Measurements from ENCODE around the gene GJB5. TPM values are rescaled to one million over a fixed set of nuclear protein-coding genes. Genes with fewer than 3 reads are reported as not detected.

GJB5 gene
- total and polyA plus RNA-seq, 2 of the 8 experiments (the other 6 are each of a cell fraction or from before 2014, with no cell fraction given): 0.86 to 3.1 TPM

DNA sequence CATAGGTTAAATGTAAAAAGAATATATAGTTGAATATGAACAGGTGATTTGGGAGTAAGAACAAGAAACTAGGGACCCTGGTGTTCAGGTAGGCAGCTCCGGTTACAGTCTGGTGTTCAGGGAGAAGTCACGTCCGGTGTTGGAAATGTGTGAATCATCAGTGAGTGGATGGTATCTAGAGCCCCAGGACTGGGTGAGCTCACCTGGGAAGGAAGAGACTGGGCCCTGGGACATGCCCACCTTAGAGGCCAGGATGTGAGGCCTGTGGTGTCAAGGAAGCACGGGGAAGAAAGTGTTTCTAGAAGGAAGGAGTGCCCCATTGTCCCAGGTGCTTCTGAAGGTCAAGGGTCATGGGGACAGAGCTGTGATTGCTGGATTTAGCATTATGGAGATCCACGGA lies 24.7 kb downstream of the GJB5 start:
- H3K14ac ChIP-seq (ENCODE audit: insufficient read length): no peak overlapping the region
- no peak overlapping the region for H4K8ac ChIP-seq (ENCODE audit: extremely low read depth, insufficient read depth, low read length)
- no peak overlapping the region for H2BK20ac ChIP-seq (ENCODE audit: low read length)
- no peak overlapping the region for H3K27ac ChIP-seq (ENCODE audit: low read depth, low read length)
- H4K20me1 ChIP-seq (replicated peaks in 1 of 2; ENCODE audit: control insufficient read depth in 1 of 2, insufficient read depth in 2 of 2, low read length in 2 of 2): no peaks in the 10 kb centered on the region
- no peak overlapping the region for H3K4ac ChIP-seq (replicated peaks; ENCODE audit: insufficient read length, low read depth, low read length)
- no peaks in the 10 kb centered on the region for H3K79me2 ChIP-seq (ENCODE audit: control insufficient read depth in 1 of 2, insufficient read depth in 2 of 2, low read length in 2 of 2)
- no peak for DNase-seq (ENCODE audit: low read depth in 1 of 2, low spot score in 2 of 2)
- H4K5ac ChIP-seq (ENCODE audit: insufficient read length, low read depth, low read length): no peak overlapping the region
- no peaks in the 10 kb centered on the region for H3K79me1 ChIP-seq (ENCODE audit: low read depth, low read length)
- no peak overlapping the region for H3K56ac ChIP-seq (replicated peaks; ENCODE audit: insufficient read length, low read depth, low read length)
- H3K27me3 ChIP-seq (replicated peaks in 1 of 4; ENCODE audit: control insufficient read depth in 3 of 4, extremely low read depth in 1 of 4, insufficient read depth in 3 of 4, low read length in 3 of 4): peaks cover 0 to 24% (median 10%) of the 10 kb centered on the region in 4 experiments; a peak in 5 of 7 replicates
- CTCF ChIA-PET (ENCODE audit: partially characterized antibody): interaction anchor here (0.9 to 3.6 kb wide), 4 partner anchors 21 to 73 kb away, joined by 3 to 17 read pairs (median 3); no protein-coding TSS in a partner anchor
- H4K91ac ChIP-seq (replicated peaks; ENCODE audit: insufficient read length, low read length): no peak overlapping the region
- no peak for TF ChIP-seq BRCA1 (IDR thresholded peaks at IDR 0.05; ENCODE audit: low read depth, low read length)
- H2BK5ac ChIP-seq (ENCODE audit: low read depth, low read length): no peak overlapping the region
- H3K9me3 ChIP-seq (ENCODE audit: insufficient read depth in 2 of 2, low read depth in 1 of 2, low read length in 1 of 2): no peaks in the 10 kb centered on the region
- no peak overlapping the region for H2BK12ac ChIP-seq (ENCODE audit: low read depth, low read length)
- H2AK5ac ChIP-seq (ENCODE audit: low read depth, low read length): no peak overlapping the region
- 86% methylated on average over 5 of the region's 5 CpGs; no CpG with 5 or more reads in 1 of the 2 experiments for WGBS, 2 experiments (ENCODE audit: extremely low coverage in 1 of 2, insufficient coverage in 1 of 2, insufficient read length in 1 of 2, insufficient replicate concordance in 2 of 2, low coverage in 1 of 2, low lambda C conversion rate in 2 of 2, missing lambda C conversion rate in 1 of 2)
- no peak overlapping the region for H3K9ac ChIP-seq (replicated peaks in 1 of 4; ENCODE audit: extremely low read depth in 1 of 4, low read depth in 3 of 4, low read length in 3 of 4)
- H2BK120ac ChIP-seq (replicated peaks; ENCODE audit: low read depth, low read length): no peak overlapping the region
- H2AFZ ChIP-seq (ENCODE audit: low read length): no peak overlapping the region
- H2BK15ac ChIP-seq (ENCODE audit: low read length): no peak overlapping the region
- H3K4me2 ChIP-seq (ENCODE audit: insufficient read depth in 1 of 2, low read depth in 2 of 2, low read length in 2 of 2): no peak overlapping the region
- peaks cover 15% of the 10 kb centered on the region; the same call in 1 of the 2 replicates for H3K23me2 ChIP-seq (ENCODE audit: low read depth, low read length)
- H3K4me1 ChIP-seq (replicated peaks in 1 of 4; ENCODE audit: control insufficient read depth in 3 of 4, insufficient read depth in 4 of 4, low read length in 3 of 4): peaks cover 0 to 14% (median 5%) of the 10 kb centered on the region in 4 experiments; a peak in 4 of 7 replicates
- no peak overlapping the region for H3K18ac ChIP-seq (ENCODE audit: extremely low read depth, low read length)
- POLR2A ChIA-PET (ENCODE audit: partially characterized antibody): interaction anchor here (0.5 kb wide), 1 partner anchor 566 kb away, joined by 4 read pairs; no protein-coding TSS in a partner anchor
- no peak overlapping the region for H3K23ac ChIP-seq (ENCODE audit: insufficient read length)
- H3K36me3 ChIP-seq (ENCODE audit: control insufficient read depth in 2 of 4, insufficient read depth in 4 of 4, low read length in 3 of 4): no peaks in the 10 kb centered on the region
- FAIRE-seq: no peak
- no peak overlapping the region for H3K4me3 ChIP-seq (ENCODE audit: extremely low read depth in 1 of 4, insufficient read depth in 2 of 4, low read depth in 3 of 4, low read length in 4 of 4)

Measured in H1 (cell line).